ENCODE measurements around the gene COLEC12.

Gene COLEC12

GRCh38 chr18:365651-366050, 134.8 kb downstream of the COLEC12 start:
- DNase-seq (ENCODE audit: low read depth), result no peak

GRCh38 chr18:364256-364826, 136.2 kb downstream of the COLEC12 start:
- no peak for DNase-seq (ENCODE audit: low read depth)
- H3K4me3 ChIP-seq (ENCODE audit: low read depth, low read length), result no peak overlapping the region
- TF ChIP-seq CTCF (IDR thresholded peaks at IDR 0.05; ENCODE audit: low read depth, low read length) (no peak), MAX (IDR thresholded peaks at IDR 0.05; ENCODE audit: low read depth, low read length) (no peak), MYC (IDR thresholded peaks at IDR 0.05; ENCODE audit: low read depth, low read length) (no peak), POLR2A (IDR thresholded peaks at IDR 0.05; ENCODE audit: extremely low read depth, insufficient read length) (no peak)

More at GRCh38 chr18:365651-366050, 134.8 kb downstream of the COLEC12 start:
- no peak overlapping the region for H3K4me3 ChIP-seq (ENCODE audit: low read depth, low read length)
- TF ChIP-seq CTCF (IDR thresholded peaks at IDR 0.05; ENCODE audit: low read depth, low read length), result no peak
- TF ChIP-seq MYC (IDR thresholded peaks at IDR 0.05; ENCODE audit: low read depth, low read length), result no peak
- no peak for TF ChIP-seq MAX (IDR thresholded peaks at IDR 0.05; ENCODE audit: low read depth, low read length)
- no peak for TF ChIP-seq POLR2A (IDR thresholded peaks at IDR 0.05; ENCODE audit: extremely low read depth, insufficient read length)

GRCh38 chr18:363301-364085, 137.0 kb downstream of the COLEC12 start:
- H3K4me3 ChIP-seq (ENCODE audit: low read depth, low read length), result no peak overlapping the region
- peak; percentile 69 for DNase-seq (ENCODE audit: low read depth)
- no peak for TF ChIP-seq POLR2A (IDR thresholded peaks at IDR 0.05; ENCODE audit: extremely low read depth, insufficient read length)
- TF ChIP-seq MYC (IDR thresholded peaks at IDR 0.05; ENCODE audit: low read depth, low read length), result no peak
- TF ChIP-seq MAX (IDR thresholded peaks at IDR 0.05; ENCODE audit: low read depth, low read length), result no peak
- no peak for TF ChIP-seq CTCF (IDR thresholded peaks at IDR 0.05; ENCODE audit: low read depth, low read length)

- TF ChIP-seq POLR2A (IDR thresholded peaks at IDR 0.05; ENCODE audit: extremely low read depth, insufficient read length) (no peak), MYC (IDR thresholded peaks at IDR 0.05; ENCODE audit: low read depth, low read length) (no peak), CTCF (IDR thresholded peaks at IDR 0.05; ENCODE audit: low read depth, low read length) (no peak)
- no peak overlapping the region for H3K4me3 ChIP-seq (ENCODE audit: low read depth, low read length)
- DNase-seq (ENCODE audit: low read depth), result no peak
Measured at GRCh38 chr18:362311-363290, 137.9 kb downstream of the COLEC12 start.

GRCh38 chr18:361941-362310, 138.6 kb downstream of the COLEC12 start:
- TF ChIP-seq MYC (IDR thresholded peaks at IDR 0.05; ENCODE audit: low read depth, low read length) (no peak), POLR2A (IDR thresholded peaks at IDR 0.05; ENCODE audit: extremely low read depth, insufficient read length) (no peak), MAX (IDR thresholded peaks at IDR 0.05; ENCODE audit: low read depth, low read length) (no peak), CTCF (IDR thresholded peaks at IDR 0.05; ENCODE audit: low read depth, low read length) (no peak)
- no peak for DNase-seq (ENCODE audit: low read depth)
- H3K4me3 ChIP-seq (ENCODE audit: low read depth, low read length), result no peak overlapping the region
